HG03575 (cell line): Measurements from ENCODE around the gene PTDSS2.
"Not testable (repeated sequence)": the region's sequence is repeated elsewhere in the genome, so short reads cannot be mapped to it uniquely, and the experiment has no call there.

Experiments
- ATAC-seq: cut with Tn5 transposase; IDR thresholded peaks from one replicate; pipeline ENCODE4 v1.9.1; 2021; ENCODE audit not compliant: unreplicated experiment, insufficient number of reproducible peaks, low FRiP score; ENCODE audit errors: extremely low read depth

The PTDSS2 gene

GRCh38 chr11:412641-413119 lies 37.4 kb upstream of the PTDSS2 start:
- no peak for ATAC-seq

- ATAC-seq, result no peak
These were observed 36.7 kb upstream of the PTDSS2 start for GRCh38 chr11:413120-414081.

GRCh38 chr11:414318-414857 lies 35.7 kb upstream of the PTDSS2 start:
- ATAC-seq, result no peak

GRCh38 chr11:415640-416041 lies 34.4 kb upstream of the PTDSS2 start:
- ATAC-seq, result no peak

DNA sequence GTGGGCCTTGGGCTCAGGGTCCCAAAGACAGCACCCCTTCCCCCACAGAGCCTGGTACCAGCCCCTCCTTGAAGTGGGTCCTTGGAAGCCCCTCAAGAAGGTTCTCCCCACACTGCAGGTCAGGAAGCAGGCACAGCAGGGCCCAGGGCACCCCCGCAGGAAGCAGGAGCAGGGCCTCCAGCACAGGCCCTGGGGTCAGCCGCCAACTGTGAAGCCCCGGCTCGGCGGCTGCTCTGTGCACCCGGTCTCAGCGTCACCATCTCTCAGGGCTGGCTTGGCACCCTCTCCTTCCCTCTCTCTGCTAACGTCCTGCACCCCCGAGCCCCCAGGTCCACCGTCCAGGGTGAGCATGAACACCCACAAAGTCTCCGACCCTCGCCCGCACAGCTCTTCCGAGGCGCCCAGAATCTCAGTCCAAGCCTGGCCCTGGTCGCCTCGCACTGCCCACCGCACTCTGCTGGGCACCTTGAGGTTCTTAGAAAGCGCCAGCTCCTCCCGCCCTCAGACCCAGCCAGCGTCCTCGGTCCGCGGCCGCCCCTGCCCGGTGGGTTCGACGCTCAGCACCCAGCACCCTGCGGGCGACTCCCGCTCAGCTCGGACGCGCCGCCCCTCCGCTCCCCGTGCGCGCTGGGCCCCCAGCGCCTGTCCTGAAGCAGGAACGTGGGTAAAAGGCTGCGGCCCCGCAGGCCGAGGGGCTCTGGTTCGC lies 33.9 kb upstream of the PTDSS2 start:
- ATAC-seq, result no peak

DNA sequence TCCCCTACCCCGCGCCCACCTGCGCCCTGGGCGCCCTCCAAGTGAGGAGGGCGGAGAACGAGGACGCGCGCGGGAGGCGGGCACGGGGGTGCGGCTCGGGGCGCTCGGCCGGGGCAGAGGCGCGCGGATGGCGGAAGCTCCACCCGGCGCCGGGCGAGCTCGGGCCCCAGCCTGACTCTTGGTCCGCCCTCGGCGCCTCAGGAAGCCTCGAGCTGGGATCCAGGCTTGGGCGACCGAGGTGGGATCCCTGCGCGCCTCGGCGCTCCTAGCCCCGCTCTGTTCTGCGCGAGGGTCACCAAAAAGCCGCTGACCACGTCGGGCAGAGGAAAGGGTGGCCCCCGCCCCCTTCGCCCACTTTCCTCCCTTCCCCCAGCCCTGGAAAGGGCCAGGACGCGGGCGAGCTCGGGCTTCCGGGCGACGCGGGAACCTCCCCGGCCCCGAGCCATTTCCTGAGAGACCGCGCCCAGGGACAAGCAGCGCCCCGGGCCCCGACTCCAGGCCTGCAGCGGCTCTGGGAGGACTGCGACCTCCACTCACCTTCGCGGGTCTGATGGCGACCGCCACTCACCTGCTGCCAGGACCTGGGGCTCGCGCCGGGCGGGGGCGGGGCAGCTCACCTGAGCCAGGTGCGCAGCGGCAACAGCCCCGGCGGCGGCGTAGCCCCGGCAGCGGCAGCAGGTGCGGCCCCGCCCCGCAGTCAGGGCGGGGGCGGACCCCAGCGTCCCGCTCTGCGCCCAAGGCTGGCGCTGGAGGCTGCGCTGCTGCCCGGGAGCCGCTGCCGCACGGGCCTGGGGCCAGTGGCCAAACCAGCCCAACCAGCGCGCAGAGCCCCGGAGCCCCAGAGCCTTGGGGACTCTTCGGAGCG lies 33.1 kb upstream of the PTDSS2 start:
- ATAC-seq, result no peak

- no peak for ATAC-seq
These were observed 32.3 kb upstream of the PTDSS2 start for GRCh38 chr11:417652-418342.

DNA sequence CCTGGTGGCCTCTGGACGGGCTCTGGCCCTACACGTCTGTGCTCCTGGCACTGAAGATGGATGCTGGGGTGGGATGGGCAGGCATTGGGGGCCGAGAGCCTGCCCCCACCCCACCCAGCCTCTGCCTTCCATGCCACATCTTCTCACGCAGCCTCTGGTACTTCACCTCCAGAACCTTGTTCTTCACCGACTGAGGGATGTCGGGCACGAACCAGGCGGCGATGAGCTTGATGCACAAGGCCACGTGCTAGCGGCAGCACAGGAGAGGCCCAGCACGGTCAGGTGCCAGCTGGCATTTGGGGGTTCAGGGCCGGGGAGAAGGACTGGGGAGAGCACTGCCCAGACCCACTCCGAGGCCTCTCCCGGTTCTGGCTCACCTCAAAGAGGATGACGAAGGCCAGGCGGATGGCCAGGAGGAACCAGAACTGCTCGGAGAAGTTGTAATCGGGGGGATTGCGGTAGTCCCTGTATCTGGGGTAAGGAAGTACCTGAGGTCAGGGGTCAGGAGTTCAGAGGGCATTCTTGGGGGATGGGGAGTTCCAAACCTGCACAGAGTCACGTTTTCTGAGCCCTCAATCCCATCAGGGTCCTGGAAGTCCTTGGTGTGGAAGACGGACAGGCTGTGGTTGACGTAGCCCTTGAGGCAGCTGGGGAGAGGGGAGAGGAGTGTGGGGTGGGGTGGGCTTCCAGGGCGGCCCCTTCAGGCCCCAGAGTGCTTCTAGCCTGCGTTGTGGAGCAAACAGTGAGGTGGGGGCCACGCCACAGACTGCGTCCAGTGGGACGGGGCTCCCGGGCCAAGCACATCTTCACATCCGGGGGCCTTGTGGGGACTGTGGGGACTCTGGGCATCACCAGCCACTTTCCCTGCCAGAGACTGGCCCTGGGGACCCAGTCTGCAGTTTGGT lies 31.5 kb upstream of the PTDSS2 start:
- no peak for ATAC-seq

- no peak for ATAC-seq
These were observed 30.7 kb upstream of the PTDSS2 start for GRCh38 chr11:419248-420005.

- no peak for ATAC-seq
These were observed 29.8 kb upstream of the PTDSS2 start for GRCh38 chr11:420054-420910.

GRCh38 chr11:420911-421321 lies 29.2 kb upstream of the PTDSS2 start:
- ATAC-seq, result no peak

DNA sequence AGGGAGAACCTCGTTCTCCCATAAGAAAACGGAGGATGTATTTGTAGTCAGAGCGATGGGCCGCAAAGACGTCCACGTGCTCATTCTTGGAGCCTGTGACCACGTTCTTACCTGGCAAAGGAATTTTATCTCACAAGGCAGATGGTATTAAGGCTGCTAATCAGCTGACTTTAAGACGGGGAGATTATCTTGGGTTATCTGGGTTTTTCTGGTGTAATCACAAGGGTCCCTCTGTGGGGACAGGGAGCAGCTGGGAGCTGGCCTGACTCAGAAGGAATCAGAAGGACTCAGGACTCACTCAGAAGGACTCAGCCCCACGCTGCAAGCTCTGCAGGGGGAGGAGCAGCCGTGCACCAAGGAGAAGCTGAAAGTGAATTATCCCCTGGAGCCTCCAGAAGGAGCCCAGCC lies 27.8 kb upstream of the PTDSS2 start:
- no peak for ATAC-seq

DNA sequence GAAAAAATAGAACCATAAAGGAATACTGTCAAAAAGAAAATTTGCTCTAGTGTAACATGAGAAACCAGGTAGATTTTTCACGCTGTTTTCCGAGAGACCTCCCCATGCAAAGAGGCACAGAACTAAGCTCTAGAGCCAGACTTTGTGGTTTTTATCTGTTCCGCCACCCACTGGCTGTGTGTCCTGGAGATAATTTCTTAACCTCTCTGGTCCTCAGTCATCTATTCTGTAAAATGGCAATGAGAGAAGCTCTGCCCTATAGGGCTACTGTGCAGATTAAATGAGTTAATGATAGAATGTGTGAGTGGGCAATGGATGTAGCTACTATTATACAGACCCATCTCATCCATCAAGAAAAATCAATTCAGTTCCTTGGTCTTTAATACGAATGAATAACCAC lies 25.8 kb upstream of the PTDSS2 start:
- no peak for ATAC-seq

GRCh38 chr11:424766-425165 lies 25.3 kb upstream of the PTDSS2 start:
- not testable (repeated sequence) for ATAC-seq

DNA sequence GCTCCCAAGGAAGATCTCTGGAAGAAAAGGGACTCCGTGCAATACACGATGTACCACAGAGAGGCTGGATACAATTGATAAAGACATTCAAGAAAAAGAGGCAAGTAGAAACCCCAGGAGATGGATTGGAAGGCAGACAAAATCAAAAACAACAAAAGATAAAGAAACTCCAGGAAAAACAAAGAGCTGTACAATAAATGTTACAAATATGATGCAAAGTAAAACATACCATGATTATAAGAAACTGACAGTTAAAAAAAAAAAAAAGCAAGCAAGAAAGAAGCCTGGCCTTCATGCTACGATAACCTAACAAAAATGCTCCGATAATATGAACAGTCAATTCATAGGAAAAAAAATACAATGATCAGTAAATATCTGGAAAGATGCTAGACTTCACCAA lies 24.8 kb upstream of the PTDSS2 start:
- no peak for ATAC-seq

DNA sequence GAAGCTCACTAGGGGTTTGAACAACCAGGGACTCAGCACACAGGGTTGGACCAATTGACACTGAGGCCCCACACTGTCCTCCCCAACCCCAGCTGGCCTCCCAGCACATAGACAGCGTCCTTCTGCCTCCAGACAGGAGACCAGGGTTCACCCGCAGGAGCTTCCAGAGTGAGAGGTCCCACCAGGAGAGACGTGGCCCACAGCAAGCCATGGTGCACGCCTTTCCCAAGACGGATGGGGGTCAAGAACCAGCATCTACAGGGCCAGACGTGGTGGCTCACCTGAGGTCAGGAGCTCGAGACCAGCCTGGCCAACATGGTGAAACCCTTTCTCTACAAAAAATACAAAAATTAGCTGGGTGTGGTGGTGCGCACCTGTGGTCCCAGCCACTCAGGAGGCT lies 23.2 kb upstream of the PTDSS2 start:
- no peak for ATAC-seq
